ENCODE measurements around the gene PPIE.

DNA sequence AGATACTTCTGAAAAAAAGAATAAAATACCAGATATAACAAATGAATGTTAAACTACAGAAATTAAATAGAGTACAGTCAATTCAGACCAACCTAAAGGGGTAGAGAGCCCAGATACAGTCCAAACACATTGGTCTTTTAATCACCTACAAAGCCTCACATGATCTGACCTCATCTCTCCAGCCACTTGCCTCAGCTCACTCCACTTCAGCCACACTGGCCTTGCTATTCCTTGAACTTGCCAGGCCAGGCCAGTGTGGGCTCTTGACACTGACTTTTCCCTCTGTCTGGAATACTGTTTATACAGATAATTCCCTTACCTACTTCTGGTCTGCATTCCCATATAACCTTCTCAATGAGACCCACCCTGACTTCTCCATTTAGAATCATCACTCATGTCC, 17.0 kb upstream of the PPIE start:
- TF ChIP-seq CTCF (IDR thresholded peaks at IDR 0.05) (no peak), EP300 (IDR thresholded peaks at IDR 0.05) (no peak), POLR2A (IDR thresholded peaks at IDR 0.05; ENCODE audit: low read depth) (no peak)

Measured in esophagus muscularis mucosa (tissue), 4 donors.